ENCODE results near the gene PIGQ. TPM values are rescaled to one million over a fixed set of nuclear protein-coding genes. Genes with fewer than 3 reads are reported as not detected.

The PIGQ gene
- total RNA-seq, 4 donors from 2014 or later, result 37.4 to 115 (median 56.0) TPM

GRCh38 chr16:544517-544916 lies 25.3 kb upstream of the PIGQ start:
- no peak for DNase-seq
- in situ Hi-C loops (cut with MboI; ENCODE audit: low pct_ligation_motif_present in 1 of 4, low pct_unique_long_range_greater_than_20kb in 1 of 4, low sequenced_read_pairs in 3 of 4) (no loop called here), intact Hi-C loops (cut with DNase I; ENCODE audit: low total_unique reads) (no loop called here)
- 96% methylated on average over 20 of the region's 46 CpGs; no CpG with 5 or more reads in 1 of the 2 donors for WGBS, 2 donors (ENCODE audit: low coverage in 1 of 2)
- peaks cover 0 to 6% (median 0%) of the 10 kb centered on the region in 4 donors for H3K4me1 ChIP-seq
- H3K36me3 ChIP-seq, result peaks cover 0 to 9% (median 0%) of the 10 kb centered on the region in 4 donors
- no peak for TF ChIP-seq POLR2AphosphoS5 (IDR thresholded peaks at IDR 0.05)
- TF ChIP-seq EP300 (IDR thresholded peaks at IDR 0.05; ENCODE audit: low read depth), result no peak
- no peak for TF ChIP-seq POLR2A (IDR thresholded peaks at IDR 0.05)
- TF ChIP-seq CTCF (IDR thresholded peaks at IDR 0.05), result no peak
- H3K9me3 ChIP-seq, result no peaks in the 10 kb centered on the region
- no peak overlapping the region for H3K4me3 ChIP-seq
- no peak overlapping the region for H3K27ac ChIP-seq
- no peaks in the 10 kb centered on the region for H3K27me3 ChIP-seq

GRCh38 chr16:546909-547770 lies 22.6 kb upstream of the PIGQ start:
- H3K36me3 ChIP-seq, result peaks cover 0 to 21% (median 4%) of the 10 kb centered on the region in 4 donors
- peaks cover 0 to 6% (median 0%) of the 10 kb centered on the region in 4 donors for H3K4me1 ChIP-seq
- in situ Hi-C loops (cut with MboI; ENCODE audit: low pct_ligation_motif_present in 1 of 4, low pct_unique_long_range_greater_than_20kb in 1 of 4, low sequenced_read_pairs in 3 of 4), result no loop called here
- TF ChIP-seq CTCF (IDR thresholded peaks at IDR 0.05), result peak; percentile 50 to 84 (median 67)
- TF ChIP-seq EP300 (IDR thresholded peaks at IDR 0.05; ENCODE audit: low read depth), result no peak
- DNase-seq, result peak; percentile 86
- H3K27ac ChIP-seq, result no peak overlapping the region
- no peaks in the 10 kb centered on the region for H3K27me3 ChIP-seq
- peak overlapping the region in 1 of 4 donors; percentile 10 for H3K4me3 ChIP-seq
- intact Hi-C loops (cut with DNase I; ENCODE audit: low total_unique reads), result no loop called here
- 71% methylated on average over 47 of the region's 60 CpGs; no CpG with 5 or more reads in 1 of the 2 donors for WGBS, 2 donors (ENCODE audit: low coverage in 1 of 2)
- no peaks in the 10 kb centered on the region for H3K9me3 ChIP-seq

GRCh38 chr16:548586-548985 lies 21.2 kb upstream of the PIGQ start:
- Histone ChIP-seq H3K4me1 (peaks cover 0 to 6% (median 0%) of the 10 kb centered on the region in 4 donors), H3K4me3 (no peak overlapping the region), H3K36me3 (peaks cover 0 to 26% (median 8%) of the 10 kb centered on the region in 4 donors), H3K27me3 (no peaks in the 10 kb centered on the region), H3K9me3 (no peaks in the 10 kb centered on the region), H3K27ac (no peak overlapping the region)
- no peak for DNase-seq
- in situ Hi-C loops (cut with MboI; ENCODE audit: low pct_ligation_motif_present in 1 of 4, low pct_unique_long_range_greater_than_20kb in 1 of 4, low sequenced_read_pairs in 3 of 4) (no loop called here), intact Hi-C loops (cut with DNase I; ENCODE audit: low total_unique reads) (no loop called here)
- 94% methylated on average over 17 of the region's 21 CpGs; no CpG with 5 or more reads in 1 of the 2 donors for WGBS, 2 donors (ENCODE audit: low coverage in 1 of 2)
- no peak for TF ChIP-seq CTCF (IDR thresholded peaks at IDR 0.05)
- no peak for TF ChIP-seq POLR2A (IDR thresholded peaks at IDR 0.05)
- no peak for TF ChIP-seq EP300 (IDR thresholded peaks at IDR 0.05; ENCODE audit: low read depth)
- no peak for TF ChIP-seq POLR2AphosphoS5 (IDR thresholded peaks at IDR 0.05)

GRCh38 chr16:549544-550263 lies 20.1 kb upstream of the PIGQ start:
- no peak overlapping the region for H3K4me3 ChIP-seq
- TF ChIP-seq POLR2A (IDR thresholded peaks at IDR 0.05), result no peak
- TF ChIP-seq CTCF (IDR thresholded peaks at IDR 0.05), result no peak
- TF ChIP-seq EP300 (IDR thresholded peaks at IDR 0.05; ENCODE audit: low read depth), result no peak
- TF ChIP-seq POLR2AphosphoS5 (IDR thresholded peaks at IDR 0.05), result no peak
- peaks cover 0 to 9% (median under 1%) of the 10 kb centered on the region in 4 donors for H3K4me1 ChIP-seq
- H3K9me3 ChIP-seq, result no peaks in the 10 kb centered on the region
- in situ Hi-C loops (cut with MboI; ENCODE audit: low pct_ligation_motif_present in 1 of 4, low pct_unique_long_range_greater_than_20kb in 1 of 4, low sequenced_read_pairs in 3 of 4) (no loop called here), intact Hi-C loops (cut with DNase I; ENCODE audit: low total_unique reads) (no loop called here)
- peaks cover 0 to 26% (median 8%) of the 10 kb centered on the region in 4 donors for H3K36me3 ChIP-seq
- no peak for DNase-seq
- H3K27me3 ChIP-seq, result no peaks in the 10 kb centered on the region
- 94% methylated on average over 48 of the region's 54 CpGs; no CpG with 5 or more reads in 1 of the 2 donors for WGBS, 2 donors (ENCODE audit: low coverage in 1 of 2)
- no peak overlapping the region for H3K27ac ChIP-seq

All from transverse colon (tissue), 4 donors.